Measurements from ENCODE around the gene DPEP2NB. TPM values are rescaled to one million over a fixed set of nuclear protein-coding genes. Genes with fewer than 3 reads are reported as not detected.

The DPEP2NB gene
- total and polyA plus RNA-seq, 10 of the 15 experiments (the other 5 are each of a cell fraction or from before 2014, with no cell fraction given): not detected

DNA sequence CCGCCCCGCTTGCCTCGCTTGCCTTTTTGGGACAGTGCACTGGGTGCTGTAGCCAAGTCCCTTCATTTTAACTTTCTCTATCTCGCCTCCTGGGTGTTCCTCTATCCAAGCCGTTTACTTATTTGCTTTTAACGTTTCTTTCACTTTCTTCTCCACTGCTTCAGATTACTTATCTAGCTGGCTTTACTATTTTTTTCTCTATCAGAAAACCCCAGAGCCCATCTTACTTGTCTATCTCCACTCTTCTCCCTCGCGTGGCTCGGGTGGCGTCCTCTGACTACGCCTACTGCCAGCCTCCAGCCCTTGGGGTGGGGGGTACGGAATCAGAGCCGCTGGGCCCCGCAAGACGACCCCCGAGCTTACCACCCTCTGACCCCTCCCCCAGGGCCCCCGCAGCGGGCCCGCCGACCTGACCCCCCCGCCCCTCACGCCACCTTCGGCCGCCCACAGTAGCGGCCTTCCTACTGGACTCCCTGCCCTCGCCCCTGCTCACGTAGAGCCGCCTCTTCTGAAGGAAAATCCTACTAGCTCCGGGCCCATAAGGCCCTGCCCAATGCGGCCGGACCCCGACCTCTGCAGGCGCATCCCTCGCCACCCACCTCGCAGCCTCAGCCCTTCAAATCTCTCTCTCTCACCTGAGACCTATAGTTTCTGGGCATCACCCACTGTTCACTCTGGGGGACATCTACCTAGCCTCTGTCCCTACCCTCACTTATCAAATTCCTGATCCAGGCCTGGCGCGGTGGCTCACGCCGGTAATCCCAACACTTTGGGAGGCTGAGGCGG lies 46.3 kb downstream of the DPEP2NB start:
- H3K4me2 ChIP-seq (ENCODE audit: control insufficient read depth, insufficient read depth): peak overlapping the region; percentile 96
- ATAC-seq (no peak; the same call in 1 of the 3 replicates), FAIRE-seq (no peak), DNase-seq (ENCODE audit: low read depth, low spot score) (no peak)
- H3K27me3 ChIP-seq (replicated peaks in 1 of 2; ENCODE audit: control insufficient read depth in 2 of 2, insufficient read depth in 2 of 2, low read length in 1 of 2): no peaks in the 10 kb centered on the region
- intact Hi-C loops (cut with micrococcal nuclease; ENCODE audit: unreplicated experiment): loop anchor here (2.0 kb wide), 2 partner anchors 15 to 71 kb away; no protein-coding TSS in a partner anchor
- in situ Hi-C loops (cut with MboI): no loop called here
- ChIA-PET RAD21 (ENCODE audit: unreplicated experiment) (interaction anchor here (1.0 to 2.0 kb wide), 3 partner anchors 15 to 105 kb away, joined by 3 to 10 read pairs (median 3); partner anchors contain the start of gene PSMB10), POLR2A (interaction anchor here (0.6 to 1.4 kb wide), 8 partner anchors 12 to 105 kb away, joined by 3 to 7 read pairs (median 4); partner anchors contain the start of gene PSMB10), SMC1A (ENCODE audit: uncharacterized antibody, unreplicated experiment) (interaction anchor here (1.3 kb wide), 1 partner anchor 68 kb away, joined by 3 read pairs; no protein-coding TSS in a partner anchor), CTCF (interaction anchor here (0.6 to 0.9 kb wide), 4 partner anchors 16 to 86 kb away, joined by 3 to 4 read pairs (median 4); no protein-coding TSS in a partner anchor)
- H3K27ac ChIP-seq (ENCODE audit: control insufficient read depth, insufficient read depth): peak overlapping the region; percentile 76
- BruUV-seq (replicated peaks): no TSS peak
- peaks cover 25% of the 10 kb centered on the region for H3K4me1 ChIP-seq (ENCODE audit: control insufficient read depth, insufficient read depth, low read length)
- TF ChIP-seq BRCA1 (IDR thresholded peaks at IDR 0.05; ENCODE audit: low read depth, low read length) (no peak), ZNF384 (IDR thresholded peaks at IDR 0.05; ENCODE audit: borderline replicate concordance, low read depth, low read length) (peak; percentile 62; the same call in 1 of the 2 replicates), PML (IDR thresholded peaks at IDR 0.05; ENCODE audit: low read length) (no peak), ZNF217 (IDR thresholded peaks at IDR 0.05) (no peak), RELB (IDR thresholded peaks at IDR 0.05; ENCODE audit: low read depth) (no peak)
- peak overlapping the region; percentile 89 for H2AFZ ChIP-seq (ENCODE audit: control insufficient read depth, low read depth, low read length)
- peak overlapping the region; percentile 96 for H3K4me3 ChIP-seq
- H3K36me3 ChIP-seq (ENCODE audit: control insufficient read depth in 2 of 2, insufficient read depth in 2 of 2, low read length in 1 of 2): no peaks in the 10 kb centered on the region
- H3K9ac ChIP-seq (ENCODE audit: control insufficient read depth, insufficient read depth, low read length): peak overlapping the region; percentile 83
- no peaks in the 10 kb centered on the region for H4K20me1 ChIP-seq (ENCODE audit: control insufficient read depth, insufficient read depth)
- 37% methylated on average over 27 of the region's 40 CpGs for WGBS (ENCODE audit: insufficient coverage, insufficient replicate concordance, low lambda C conversion rate, missing lambda C conversion rate)
- no peaks in the 10 kb centered on the region for H3K9me3 ChIP-seq (replicated peaks; ENCODE audit: control insufficient read depth, insufficient read depth, low read length)
- peaks cover 20% of the 10 kb centered on the region for H3K79me2 ChIP-seq (ENCODE audit: control insufficient read depth, insufficient read depth, low read length)

Data from GM12878 (cell line).